HepG2 (cell line): ENCODE data around the gene DPH6. TPM values are rescaled to one million over a fixed set of nuclear protein-coding genes. Genes with fewer than 3 reads are reported as not detected.

Source experiments
- AHDC1 ChIP-seq: sonication (generic); formaldehyde crosslinking; IDR thresholded peaks from 2 replicates; pipeline ENCODE4 v1.5.1; 2020; ENCODE audit warnings: mild to moderate bottlenecking, missing genetic modification reagents, borderline replicate concordance
- HHEX ChIP-seq: IDR thresholded peaks from 2 replicates; pipeline ENCODE4 v1.6.1; 2016; ENCODE audit warnings: control low read depth
- HOXA9 ChIP-seq: sonication (generic); formaldehyde crosslinking; IDR thresholded peaks from 2 replicates; pipeline ENCODE4 v1.8.1; 2022; ENCODE audit warnings: missing genetic modification reagents, mild to moderate bottlenecking, moderate library complexity, borderline replicate concordance
- KDM5A ChIP-seq: fragments of 200-600 bp; sonication (generic); IDR thresholded peaks from 2 replicates; pipeline ENCODE4 v1.7.0; 2018; ENCODE audit warnings: antibody characterized with exemption, mild to moderate bottlenecking, low read length, borderline replicate concordance
- PPARG ChIP-seq: conservative IDR thresholded peaks from 2 replicates; pipeline ENCODE4 v1.6.1; 2016; ENCODE audit warnings: missing biosample characterization, missing genetic modification reagents
- PRDM15 ChIP-seq: sonication (generic); formaldehyde crosslinking; IDR thresholded peaks from 2 replicates; pipeline ENCODE4 v1.4.0; 2020; ENCODE audit warnings: missing genetic modification reagents
- TBX3 ChIP-seq: fragments of 450-650 bp; IDR thresholded peaks from 2 replicates; pipeline ENCODE4 v1.6.1; 2017; ENCODE audit warnings: antibody characterized with exemption, mild to moderate bottlenecking, inconsistent platforms, borderline replicate concordance
- ZBTB4 ChIP-seq: sonication (generic); formaldehyde crosslinking; IDR thresholded peaks from 2 replicates; pipeline ENCODE4 v1.4.0; 2020; ENCODE audit warnings: missing genetic modification reagents, mild to moderate bottlenecking, borderline replicate concordance
- ZBTB8A ChIP-seq: sonication (generic); formaldehyde crosslinking; IDR thresholded peaks from 2 replicates; pipeline ENCODE4 v1.4.0; 2020; ENCODE audit warnings: mild to moderate bottlenecking, low read depth, missing genetic modification reagents, borderline replicate concordance
- ZFP90 ChIP-seq: sonication (generic); formaldehyde crosslinking; IDR thresholded peaks from 2 replicates; pipeline ENCODE4 v1.8.0; 2022; ENCODE audit warnings: missing genetic modification reagents, mild to moderate bottlenecking, inconsistent platforms, borderline replicate concordance
- ZNF264 ChIP-seq: sonication (generic); formaldehyde crosslinking; IDR thresholded peaks from 2 replicates; pipeline ENCODE4 v1.4.0; 2020; ENCODE audit warnings: missing genetic modification reagents
- ZNF274 ChIP-seq: sonication (generic); formaldehyde crosslinking; IDR thresholded peaks from 2 replicates; pipeline ENCODE4 v1.5.1; 2020; ENCODE audit warnings: mild to moderate bottlenecking, missing genetic modification reagents
- ZNF580 ChIP-seq: IDR thresholded peaks from 2 replicates; pipeline ENCODE4 v1.6.1; 2016; ENCODE audit warnings: low read depth, borderline replicate concordance
- ZNF784 ChIP-seq: sonication (generic); formaldehyde crosslinking; IDR thresholded peaks from 2 replicates; pipeline ENCODE4 v1.5.1; 2020; ENCODE audit warnings: missing genetic modification reagents, mild to moderate bottlenecking, borderline replicate concordance
- polyA plus RNA-seq, 8 experiments: library from polyadenylated mRNA; depleted of rRNA in 3 of 8; stranded (reverse) in 7 of 8; unstranded in 1 of 8; fragments of >200 nt; fragmentation: Illumina TruSeq in 4 of 8; extraction: Trizol in 4 of 8; gene quantifications; 2 replicates each; pipeline versions ENCODE4 v1.2.1 to v1.2.3, GENCODE V29; 2011 to 2016; ENCODE audit warnings: low read depth in 4 of 8, missing spikeins in 1 of 8, mixed read lengths in 1 of 8; ENCODE audit not compliant: insufficient read depth in 1 of 8
- total RNA-seq, 5 experiments: library from RNA; depleted of rRNA; stranded (reverse); fragments of >200 nt; fragmentation: Illumina TruSeq; extraction: Trizol; gene quantifications; 2 replicates each; pipeline ENCODE4 v1.2.3, GENCODE V29; 2016; ENCODE audit warnings: low read depth in 1 of 5

Gene DPH6
- total and polyA plus RNA-seq, 2 of the 13 experiments (the other 11 are each of a cell fraction or from before 2014, with no cell fraction given): 10.2 to 25.8 TPM

GRCh38 chr15:35545824-35546510 is at the start of gene DPH6 (continued):
- TF ChIP-seq AHDC1 (CRISPR knock-in tag) (no peak), KDM5A (no peak; the same call in 1 of the 2 replicates), ZBTB4 (CRISPR knock-in tag) (no peak), HOXA9 (CRISPR knock-in tag) (peak; percentile 64; the same call in 1 of the 2 replicates), ZNF264 (CRISPR knock-in tag) (no peak; the same call in 1 of the 2 replicates), HHEX (CRISPR knock-in tag) (no peak), ZFP90 (CRISPR knock-in tag) (no peak; the same call in 1 of the 2 replicates), TBX3 (no peak), ZNF580 (CRISPR knock-in tag) (peak; percentile 20; the same call in 1 of the 2 replicates), ZNF274 (no peak; the same call in 1 of the 2 replicates), PPARG (CRISPR knock-in tag) (no peak), ZBTB8A (CRISPR knock-in tag) (no peak), ZNF784 (CRISPR knock-in tag) (no peak; the same call in 1 of the 2 replicates), PRDM15 (CRISPR knock-in tag) (peak; percentile 62; the same call in 1 of the 2 replicates)
